A204.1 (cell line): Measurements from ENCODE around the gene POMT1.
"Not testable (repeated sequence)": the region's sequence is repeated elsewhere in the genome, so short reads cannot be mapped to it uniquely, and the experiment has no call there.

ENCODE experiments used
- FAIRE-seq: peaks from 2 replicates; lab custom pipeline; 2012; peaks lifted over from hg19 to GRCh38; lab: Jason Lieb, UNC

The POMT1 gene

GRCh38 chr9:131525643-131526565 lies 23.2 kb downstream of the POMT1 start:
- FAIRE-seq: no peak

GRCh38 chr9:131528186-131528585 lies 25.5 kb downstream of the POMT1 start:
- no peak for FAIRE-seq

- FAIRE-seq: no peak
Observed at GRCh38 chr9:131528886-131529505, 26.3 kb downstream of the POMT1 start.

GRCh38 chr9:131529597-131530545 lies 27.2 kb downstream of the POMT1 start:
- FAIRE-seq: no peak

- no peak for FAIRE-seq
Observed at GRCh38 chr9:131530546-131530919, 27.8 kb downstream of the POMT1 start.

GRCh38 chr9:131530920-131531832 lies 28.5 kb downstream of the POMT1 start, which contains the start of gene UCK1:
Gene UCK1, minus strand, starts transcription at chr9:131531263. Its CDS starts 89 bp downstream, at chr9:131531174.
- no peak for FAIRE-seq

GRCh38 chr9:131534721-131535237 lies 32.1 kb downstream of the POMT1 start:
- FAIRE-seq: no peak

- FAIRE-seq: no peak
Observed at GRCh38 chr9:131537946-131538345, 35.2 kb downstream of the POMT1 start.

- FAIRE-seq: no peak
Observed at GRCh38 chr9:131539223-131539923, 36.7 kb downstream of the POMT1 start.

- no peak for FAIRE-seq
Observed at GRCh38 chr9:131543141-131543540, 40.4 kb downstream of the POMT1 start.

- FAIRE-seq: no peak
Observed at GRCh38 chr9:131545003-131545785, 42.5 kb downstream of the POMT1 start, which contains the start of gene PRRT1B. Gene PRRT1B, plus strand, starts transcription at chr9:131545523. Its CDS starts 93 bp downstream, at chr9:131545616.

GRCh38 chr9:131545786-131546335 lies 43.1 kb downstream of the POMT1 start:
- no peak for FAIRE-seq

GRCh38 chr9:131546336-131547084 lies 43.8 kb downstream of the POMT1 start:
- FAIRE-seq: no peak

GRCh38 chr9:131549186-131549585 lies 46.5 kb downstream of the POMT1 start:
- FAIRE-seq: not testable (repeated sequence)

- not testable (repeated sequence) for FAIRE-seq
Observed at GRCh38 chr9:131550465-131550864, 47.7 kb downstream of the POMT1 start.

GRCh38 chr9:131552030-131552429 lies 49.3 kb downstream of the POMT1 start:
- FAIRE-seq: no peak

- no peak for FAIRE-seq
Observed at GRCh38 chr9:131554087-131554842, 51.5 kb downstream of the POMT1 start.
